ENCODE results near the gene NACC1. TPM values are rescaled to one million over a fixed set of nuclear protein-coding genes. Genes with fewer than 3 reads are reported as not detected.

NACC1 gene
- total RNA-seq, 1 donor from 2014 or later, result 45.1 TPM

GRCh38 chr19:13087795-13088537, 30.1 kb upstream of the NACC1 start:
- TF ChIP-seq, protein P1, sequence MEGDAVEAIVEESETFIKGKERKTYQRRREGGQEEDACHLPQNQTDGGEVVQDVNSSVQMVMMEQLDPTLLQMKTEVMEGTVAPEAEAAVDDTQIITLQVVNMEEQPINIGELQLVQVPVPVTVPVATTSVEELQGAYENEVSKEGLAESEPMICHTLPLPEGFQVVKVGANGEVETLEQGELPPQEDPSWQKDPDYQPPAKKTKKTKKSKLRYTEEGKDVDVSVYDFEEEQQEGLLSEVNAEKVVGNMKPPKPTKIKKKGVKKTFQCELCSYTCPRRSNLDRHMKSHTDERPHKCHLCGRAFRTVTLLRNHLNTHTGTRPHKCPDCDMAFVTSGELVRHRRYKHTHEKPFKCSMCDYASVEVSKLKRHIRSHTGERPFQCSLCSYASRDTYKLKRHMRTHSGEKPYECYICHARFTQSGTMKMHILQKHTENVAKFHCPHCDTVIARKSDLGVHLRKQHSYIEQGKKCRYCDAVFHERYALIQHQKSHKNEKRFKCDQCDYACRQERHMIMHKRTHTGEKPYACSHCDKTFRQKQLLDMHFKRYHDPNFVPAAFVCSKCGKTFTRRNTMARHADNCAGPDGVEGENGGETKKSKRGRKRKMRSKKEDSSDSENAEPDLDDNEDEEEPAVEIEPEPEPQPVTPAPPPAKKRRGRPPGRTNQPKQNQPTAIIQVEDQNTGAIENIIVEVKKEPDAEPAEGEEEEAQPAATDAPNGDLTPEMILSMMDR (IDR thresholded peaks at IDR 0.05), result no peak
- Mint-ChIP-seq H3K9me3 (ENCODE audit: unreplicated experiment) (no peaks in the 10 kb centered on the region), H3K36me3 (ENCODE audit: unreplicated experiment) (peaks cover 20% of the 10 kb centered on the region), H3K27me3 (ENCODE audit: unreplicated experiment) (peaks cover 8% of the 10 kb centered on the region), H3K4me3 (ENCODE audit: unreplicated experiment) (no peak overlapping the region), H3K27ac (ENCODE audit: unreplicated experiment) (no peak overlapping the region), H3K4me1 (ENCODE audit: unreplicated experiment) (peaks cover 52% of the 10 kb centered on the region)
- no peak for DNase-seq (ENCODE audit: extremely low spot score, unreplicated experiment)

DNA sequence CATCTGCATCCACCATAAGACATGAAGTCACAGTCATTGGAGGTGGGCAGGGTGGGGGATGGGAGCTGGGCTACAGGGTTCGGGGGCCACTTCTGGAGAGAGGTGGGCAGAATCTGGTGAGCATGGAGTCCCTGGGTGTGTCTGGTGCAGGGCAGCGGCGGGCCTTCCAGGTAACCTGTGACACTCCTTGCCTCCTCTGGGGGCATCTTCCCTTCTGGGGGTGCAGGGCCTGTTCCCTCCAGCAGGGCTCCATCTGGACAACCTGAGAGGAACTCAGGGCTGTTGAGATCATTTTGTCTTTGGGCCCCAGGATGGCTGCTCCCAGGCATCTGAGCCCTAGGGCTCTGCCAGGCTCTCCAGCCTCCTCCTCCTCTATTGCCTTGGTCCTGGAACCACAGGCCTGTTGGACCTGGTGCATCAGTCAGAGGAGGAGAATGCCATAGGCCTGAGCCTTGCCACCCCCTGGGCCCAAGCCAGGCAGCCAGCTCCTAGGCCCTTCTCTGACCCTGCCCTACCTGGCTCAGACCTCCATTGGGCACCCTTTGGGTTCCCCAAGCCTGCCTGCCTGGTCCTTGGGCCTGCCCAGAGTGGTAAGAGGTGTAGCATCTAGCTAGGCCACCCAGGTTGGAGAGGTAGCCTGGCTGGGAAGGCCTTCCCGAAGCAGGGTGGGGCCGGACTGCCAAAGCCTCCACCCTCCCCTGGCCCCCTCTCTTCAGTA, 28.8 kb upstream of the NACC1 start:
- TF ChIP-seq, protein P1 (IDR thresholded peaks at IDR 0.05), result peak; percentile 34
- no peaks in the 10 kb centered on the region for H3K9me3 Mint-ChIP-seq (ENCODE audit: unreplicated experiment)

GRCh38 chr19:13089857-13090507, 28.1 kb upstream of the NACC1 start:
- DNase-seq (ENCODE audit: extremely low spot score, unreplicated experiment), result no peak
- no peaks in the 10 kb centered on the region for H3K9me3 Mint-ChIP-seq (ENCODE audit: unreplicated experiment)
- TF ChIP-seq, protein P1 (IDR thresholded peaks at IDR 0.05), result no peak
- peaks cover 8% of the 10 kb centered on the region for H3K27me3 Mint-ChIP-seq (ENCODE audit: unreplicated experiment)
- H3K36me3 Mint-ChIP-seq (ENCODE audit: unreplicated experiment), result peaks cover 11% of the 10 kb centered on the region
- no peak overlapping the region for H3K4me3 Mint-ChIP-seq (ENCODE audit: unreplicated experiment)
- H3K27ac Mint-ChIP-seq (ENCODE audit: unreplicated experiment), result peak overlapping the region; percentile 64
- peaks cover 55% of the 10 kb centered on the region for H3K4me1 Mint-ChIP-seq (ENCODE audit: unreplicated experiment)

More for the DNA sequence above, 28.8 kb upstream of the NACC1 start:
- H3K4me3 Mint-ChIP-seq (ENCODE audit: unreplicated experiment), result no peak overlapping the region
- H3K36me3 Mint-ChIP-seq (ENCODE audit: unreplicated experiment), result peaks cover 14% of the 10 kb centered on the region
- H3K27ac Mint-ChIP-seq (ENCODE audit: unreplicated experiment), result no peak overlapping the region
- H3K27me3 Mint-ChIP-seq (ENCODE audit: unreplicated experiment), result peaks cover 8% of the 10 kb centered on the region
- no peak for DNase-seq (ENCODE audit: extremely low spot score, unreplicated experiment)
- H3K4me1 Mint-ChIP-seq (ENCODE audit: unreplicated experiment), result peaks cover 52% of the 10 kb centered on the region

DNA sequence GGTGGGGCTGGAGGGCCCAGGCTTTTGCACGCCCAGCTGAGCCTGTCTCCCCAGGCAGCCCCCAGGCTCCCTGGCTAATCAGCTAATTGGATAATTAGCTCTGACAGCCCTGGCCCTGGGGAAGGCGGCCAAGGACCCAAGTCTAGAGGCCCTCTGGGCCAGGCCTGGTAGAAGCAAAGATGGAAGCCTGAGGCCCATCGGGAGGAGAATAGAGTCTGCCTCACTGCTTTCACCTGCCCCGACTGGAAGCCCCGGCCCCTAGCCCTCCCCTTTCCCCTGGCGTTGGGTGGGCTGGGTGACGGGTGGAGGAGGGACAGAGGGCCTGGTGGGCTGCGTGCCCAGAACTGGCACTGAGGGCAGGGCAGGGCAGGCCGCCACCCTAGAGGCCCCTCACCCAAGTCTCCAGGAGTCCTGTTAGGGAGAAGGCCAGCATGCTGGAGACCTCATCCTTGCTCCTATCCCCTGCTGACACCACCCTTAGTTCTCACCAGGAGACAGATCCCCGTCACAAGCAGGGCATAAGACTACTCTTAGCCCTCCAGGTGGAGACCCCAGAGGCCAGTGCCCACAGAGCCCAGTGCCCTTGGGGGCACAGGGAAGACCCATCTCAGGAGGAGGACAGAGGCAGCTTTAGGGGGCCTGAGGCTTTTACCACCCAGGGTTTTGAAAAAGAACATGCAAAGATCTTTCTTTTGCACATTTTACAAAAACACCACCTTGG, 27.4 kb upstream of the NACC1 start:
- TF ChIP-seq, protein P1 (IDR thresholded peaks at IDR 0.05), result no peak
- peaks cover 54% of the 10 kb centered on the region for H3K4me1 Mint-ChIP-seq (ENCODE audit: unreplicated experiment)
- DNase-seq (ENCODE audit: extremely low spot score, unreplicated experiment), result no peak
- peaks cover 7% of the 10 kb centered on the region for H3K27me3 Mint-ChIP-seq (ENCODE audit: unreplicated experiment)
- peak overlapping the region; percentile 85 for H3K27ac Mint-ChIP-seq (ENCODE audit: unreplicated experiment)
- peaks cover 6% of the 10 kb centered on the region for H3K36me3 Mint-ChIP-seq (ENCODE audit: unreplicated experiment)
- no peaks in the 10 kb centered on the region for H3K9me3 Mint-ChIP-seq (ENCODE audit: unreplicated experiment)
- no peak overlapping the region for H3K4me3 Mint-ChIP-seq (ENCODE audit: unreplicated experiment)

Data from osteocyte (in vitro differentiated cells).